ENCODE measurements around the gene TSC22D1. TPM values are rescaled to one million over a fixed set of nuclear protein-coding genes. Genes with fewer than 3 reads are reported as not detected.

TSC22D1 gene
- polyA plus RNA-seq, 1 donor (not counting 4 experiments of a cell fraction or from before 2014, with no cell fraction given): 177 TPM

- dilution Hi-C loops (cut with MboI; ENCODE audit: extremely low pct_ligation_motif_present, low sequenced_read_pairs): no loop called here
- Histone ChIP-seq H3K27me3 (ENCODE audit: control insufficient read depth, extremely low read depth, insufficient read depth, low read length) (no peaks in the 10 kb centered on the region), H3K79me2 (ENCODE audit: control insufficient read depth, insufficient read depth, low read length) (no peaks in the 10 kb centered on the region)
Measured at GRCh38 chr13:44484562-44485138, 91.5 kb downstream of the TSC22D1 start.

GRCh38 chr13:44474122-44474910 is 101.8 kb downstream of the TSC22D1 start:
- Histone ChIP-seq H3K4me3 (ENCODE audit: control insufficient read depth in 2 of 3, extremely low read depth in 1 of 3, insufficient read depth in 2 of 3, low read depth in 1 of 3, low read length in 3 of 3) (no peak overlapping the region), H3K9me1 (ENCODE audit: control insufficient read depth, extremely low read depth, insufficient read depth, low read length) (no peaks in the 10 kb centered on the region), H3K27me3 (ENCODE audit: control insufficient read depth, extremely low read depth, insufficient read depth, low read length) (no peaks in the 10 kb centered on the region), H2AFZ (ENCODE audit: control insufficient read depth, low read length) (no peak overlapping the region), H3K4me1 (ENCODE audit: control insufficient read depth, extremely low read depth, insufficient read depth, low read length) (peaks cover 6% of the 10 kb centered on the region), H3K9ac (ENCODE audit: control insufficient read depth, extremely low read depth, insufficient read depth, low read length) (no peak overlapping the region), H3K4me2 (ENCODE audit: control insufficient read depth, extremely low read depth, insufficient read depth, low read depth, low read length) (no peak overlapping the region), H3K9me3 (ENCODE audit: control insufficient read depth, low read depth, low read length) (no peaks in the 10 kb centered on the region), H3K79me2 (ENCODE audit: control insufficient read depth, insufficient read depth, low read length) (no peaks in the 10 kb centered on the region), H3K27ac (ENCODE audit: control insufficient read depth, insufficient read depth, low read length) (no peak overlapping the region), H3K36me3 (ENCODE audit: control insufficient read depth in 2 of 2, extremely low read depth in 1 of 2, insufficient read depth in 2 of 2, low read length in 2 of 2) (no peaks in the 10 kb centered on the region), H4K20me1 (ENCODE audit: control insufficient read depth, extremely low read depth, insufficient read depth, low read length) (no peaks in the 10 kb centered on the region)
- no peak for DNase-seq (ENCODE audit: low read depth, low spot score)
- TF ChIP-seq EZH2 (IDR thresholded peaks at IDR 0.05; ENCODE audit: low read length): no peak
- no peak for TF ChIP-seq CTCF (optimal IDR thresholded peaks at IDR 0.05 in 1 of 3, IDR thresholded peaks at IDR 0.05 in 1 of 3, conservative IDR thresholded peaks at IDR 0.05 in 1 of 3; ENCODE audit: extremely low read depth in 1 of 3, insufficient read depth in 2 of 3, low read length in 3 of 3)
- dilution Hi-C loops (cut with MboI; ENCODE audit: extremely low pct_ligation_motif_present, low sequenced_read_pairs): no loop called here
- FAIRE-seq: no peak

More at GRCh38 chr13:44484562-44485138, 91.5 kb downstream of the TSC22D1 start:
- FAIRE-seq (no peak), DNase-seq (ENCODE audit: low read depth, low spot score) (no peak)
- H2AFZ ChIP-seq (ENCODE audit: control insufficient read depth, low read length): no peak overlapping the region
- no peak overlapping the region for H3K9ac ChIP-seq (ENCODE audit: control insufficient read depth, extremely low read depth, insufficient read depth, low read length)
- no peaks in the 10 kb centered on the region for H3K9me1 ChIP-seq (ENCODE audit: control insufficient read depth, extremely low read depth, insufficient read depth, low read length)
- H3K27ac ChIP-seq (ENCODE audit: control insufficient read depth, insufficient read depth, low read length): no peak overlapping the region
- no peaks in the 10 kb centered on the region for H3K4me1 ChIP-seq (ENCODE audit: control insufficient read depth, extremely low read depth, insufficient read depth, low read length)
- no peaks in the 10 kb centered on the region for H3K36me3 ChIP-seq (ENCODE audit: control insufficient read depth in 2 of 2, extremely low read depth in 1 of 2, insufficient read depth in 2 of 2, low read length in 2 of 2)
- TF ChIP-seq EZH2 (IDR thresholded peaks at IDR 0.05; ENCODE audit: low read length) (no peak), CTCF (optimal IDR thresholded peaks at IDR 0.05 in 1 of 3, IDR thresholded peaks at IDR 0.05 in 1 of 3, conservative IDR thresholded peaks at IDR 0.05 in 1 of 3; ENCODE audit: extremely low read depth in 1 of 3, insufficient read depth in 2 of 3, low read length in 3 of 3) (no peak)
- no peak overlapping the region for H3K4me3 ChIP-seq (ENCODE audit: control insufficient read depth in 2 of 3, extremely low read depth in 1 of 3, insufficient read depth in 2 of 3, low read depth in 1 of 3, low read length in 3 of 3)
- no peaks in the 10 kb centered on the region for H4K20me1 ChIP-seq (ENCODE audit: control insufficient read depth, extremely low read depth, insufficient read depth, low read length)
- no peak overlapping the region for H3K4me2 ChIP-seq (ENCODE audit: control insufficient read depth, extremely low read depth, insufficient read depth, low read depth, low read length)
- H3K9me3 ChIP-seq (ENCODE audit: control insufficient read depth, low read depth, low read length): no peaks in the 10 kb centered on the region

Data from keratinocyte (primary cell).